Activated CD4-positive, alpha-beta memory T cell treated with anti-CD3 and anti-CD28 coated beads, Interleukin-2, amount 10 ng/mL, durations not matched to agents 7 days and 5 days (primary cell): ENCODE results near the gene TENM3. TPM values are rescaled to one million over a fixed set of nuclear protein-coding genes. Genes with fewer than 3 reads are reported as not detected.

Source experiments
- CTCF ChIA-PET: fragments of 350-600 bp; sonication (Branson Sonifier 250); formaldehyde crosslinking; loops from one replicate; lab custom pipeline; 2021; ENCODE audit warnings: antibody characterized with exemption, inconsistent platforms; lab: Charles Lee
- POLR2A ChIA-PET: fragments of 350-600 bp; sonication (Branson Sonifier 250); formaldehyde crosslinking; loops from one replicate; lab custom pipeline; 2021; ENCODE audit warnings: antibody characterized with exemption; lab: Charles Lee
- DNase-seq: peaks from one replicate; pipeline ENCODE4 v3.0.0-alpha.2; 2020
- H3K27ac Mint-ChIP-seq: one replicate; pipeline ENCODE4 v1.8.0; 2021; ENCODE audit warnings: mild to moderate bottlenecking, mixed read lengths
- H3K27me3 Mint-ChIP-seq: one replicate; pipeline ENCODE4 v1.8.0; 2021; ENCODE audit warnings: mixed read lengths
- H3K36me3 Mint-ChIP-seq: one replicate; pipeline ENCODE4 v1.8.0; 2021; ENCODE audit warnings: low read depth, mixed read lengths
- H3K4me1 Mint-ChIP-seq: one replicate; pipeline ENCODE4 v1.8.0; 2021; ENCODE audit warnings: mixed read lengths
- H3K4me3 Mint-ChIP-seq: one replicate; pipeline ENCODE4 v1.8.0; 2021; ENCODE audit warnings: mild to moderate bottlenecking, mixed read lengths
- H3K9me3 Mint-ChIP-seq: one replicate; pipeline ENCODE4 v1.8.0; 2021; ENCODE audit warnings: mixed read lengths
- total RNA-seq, 2 experiments: library from RNA; stranded (reverse); gene quantifications; one replicate each; pipeline ENCODE4 v1.2.3, GENCODE V29; 2021

The TENM3 gene
- total RNA-seq, 2 experiments from 2014 or later, result not detected

- no peak overlapping the region for H3K4me3 Mint-ChIP-seq
- no peaks in the 10 kb centered on the region for H3K9me3 Mint-ChIP-seq
- peaks cover 9% of the 10 kb centered on the region for H3K4me1 Mint-ChIP-seq
- H3K27me3 Mint-ChIP-seq, result peaks cover 32% of the 10 kb centered on the region
- no peak for DNase-seq
- ChIA-PET POLR2A (no interaction called here), CTCF (no interaction called here)
- H3K27ac Mint-ChIP-seq, result no peak overlapping the region
- H3K36me3 Mint-ChIP-seq, result no peaks in the 10 kb centered on the region
Observed at GRCh38 chr4:182453830-182454229, 210.6 kb downstream of the TENM3 start.

- DNase-seq, result no peak
- H3K27me3 Mint-ChIP-seq, result peaks cover 27% of the 10 kb centered on the region
- ChIA-PET CTCF (no interaction called here), POLR2A (no interaction called here)
- H3K36me3 Mint-ChIP-seq, result no peaks in the 10 kb centered on the region
- H3K4me1 Mint-ChIP-seq, result peaks cover 4% of the 10 kb centered on the region
- no peak overlapping the region for H3K4me3 Mint-ChIP-seq
- no peaks in the 10 kb centered on the region for H3K9me3 Mint-ChIP-seq
- H3K27ac Mint-ChIP-seq, result no peak overlapping the region
Observed at GRCh38 chr4:182454440-182455013, 211.3 kb downstream of the TENM3 start.

GRCh38 chr4:182465114-182465513, 221.9 kb downstream of the TENM3 start:
- no peaks in the 10 kb centered on the region for H3K9me3 Mint-ChIP-seq
- ChIA-PET CTCF (interaction anchor here (0.7 kb wide), 1 partner anchor 657 kb away, joined by 3 read pairs; no protein-coding TSS in a partner anchor), POLR2A (no interaction called here)
- no peaks in the 10 kb centered on the region for H3K4me1 Mint-ChIP-seq
- peaks cover 2% of the 10 kb centered on the region for H3K27me3 Mint-ChIP-seq
- no peaks in the 10 kb centered on the region for H3K36me3 Mint-ChIP-seq
- H3K4me3 Mint-ChIP-seq, result no peak overlapping the region
- no peak overlapping the region for H3K27ac Mint-ChIP-seq
- DNase-seq, result no peak

- Mint-ChIP-seq H3K27ac (no peak overlapping the region), H3K9me3 (no peaks in the 10 kb centered on the region), H3K4me3 (no peak overlapping the region), H3K27me3 (no peaks in the 10 kb centered on the region), H3K36me3 (no peaks in the 10 kb centered on the region), H3K4me1 (no peaks in the 10 kb centered on the region)
- CTCF ChIA-PET, result interaction anchor here (0.7 kb wide), 1 partner anchor 656 kb away, joined by 3 read pairs; no protein-coding TSS in a partner anchor
- POLR2A ChIA-PET, result no interaction called here
- no peak for DNase-seq
Observed at GRCh38 chr4:182465979-182466378, 222.8 kb downstream of the TENM3 start.

- no peaks in the 10 kb centered on the region for H3K4me1 Mint-ChIP-seq
- H3K4me3 Mint-ChIP-seq, result no peak overlapping the region
- H3K9me3 Mint-ChIP-seq, result no peaks in the 10 kb centered on the region
- no peaks in the 10 kb centered on the region for H3K36me3 Mint-ChIP-seq
- H3K27ac Mint-ChIP-seq, result no peak overlapping the region
- no peak for DNase-seq
- H3K27me3 Mint-ChIP-seq, result no peaks in the 10 kb centered on the region
- POLR2A ChIA-PET, result no interaction called here
- CTCF ChIA-PET, result no interaction called here
Observed at GRCh38 chr4:182470215-182470614, 227.0 kb downstream of the TENM3 start.

GRCh38 chr4:182475539-182475938, 232.3 kb downstream of the TENM3 start:
- no peak overlapping the region for H3K27ac Mint-ChIP-seq
- no peaks in the 10 kb centered on the region for H3K36me3 Mint-ChIP-seq
- DNase-seq, result no peak
- ChIA-PET POLR2A (no interaction called here), CTCF (interaction anchor here (0.6 kb wide), 1 partner anchor 330 kb away, joined by 6 read pairs; no protein-coding TSS in a partner anchor)
- no peaks in the 10 kb centered on the region for H3K9me3 Mint-ChIP-seq
- no peak overlapping the region for H3K4me3 Mint-ChIP-seq
- no peaks in the 10 kb centered on the region for H3K4me1 Mint-ChIP-seq
- H3K27me3 Mint-ChIP-seq, result peaks cover 2% of the 10 kb centered on the region

- no peak overlapping the region for H3K27ac Mint-ChIP-seq
- ChIA-PET POLR2A (no interaction called here), CTCF (interaction anchor here (1.0 to 1.4 kb wide), 2 partner anchors 8 to 447 kb away, joined by 3 to 4 read pairs; no protein-coding TSS in a partner anchor)
- no peak for DNase-seq
- no peak overlapping the region for H3K4me3 Mint-ChIP-seq
- no peaks in the 10 kb centered on the region for H3K4me1 Mint-ChIP-seq
- H3K9me3 Mint-ChIP-seq, result no peaks in the 10 kb centered on the region
- peaks cover 2% of the 10 kb centered on the region for H3K27me3 Mint-ChIP-seq
- H3K36me3 Mint-ChIP-seq, result no peaks in the 10 kb centered on the region
Observed at GRCh38 chr4:182478475-182478874, 235.3 kb downstream of the TENM3 start.

GRCh38 chr4:182483685-182484084, 240.5 kb downstream of the TENM3 start:
- DNase-seq, result no peak
- H3K9me3 Mint-ChIP-seq, result no peaks in the 10 kb centered on the region
- ChIA-PET POLR2A (no interaction called here), CTCF (no interaction called here)
- H3K4me1 Mint-ChIP-seq, result no peaks in the 10 kb centered on the region
- no peak overlapping the region for H3K4me3 Mint-ChIP-seq
- no peaks in the 10 kb centered on the region for H3K27me3 Mint-ChIP-seq
- no peak overlapping the region for H3K27ac Mint-ChIP-seq
- H3K36me3 Mint-ChIP-seq, result no peaks in the 10 kb centered on the region

GRCh38 chr4:182486881-182487280, 243.7 kb downstream of the TENM3 start:
- no peaks in the 10 kb centered on the region for H3K27me3 Mint-ChIP-seq
- ChIA-PET POLR2A (no interaction called here), CTCF (interaction anchor here (1.2 to 1.3 kb wide), 2 partner anchors 9 to 10 kb away, joined by 3 to 4 read pairs; no protein-coding TSS in a partner anchor)
- H3K4me3 Mint-ChIP-seq, result no peak overlapping the region
- no peak overlapping the region for H3K27ac Mint-ChIP-seq
- no peaks in the 10 kb centered on the region for H3K4me1 Mint-ChIP-seq
- H3K36me3 Mint-ChIP-seq, result no peaks in the 10 kb centered on the region
- H3K9me3 Mint-ChIP-seq, result no peaks in the 10 kb centered on the region
- DNase-seq, result no peak

GRCh38 chr4:182488896-182489295, 245.7 kb downstream of the TENM3 start:
- ChIA-PET CTCF (no interaction called here), POLR2A (no interaction called here)
- Mint-ChIP-seq H3K4me3 (no peak overlapping the region), H3K4me1 (peaks cover 5% of the 10 kb centered on the region), H3K9me3 (no peaks in the 10 kb centered on the region), H3K36me3 (no peaks in the 10 kb centered on the region), H3K27me3 (no peaks in the 10 kb centered on the region), H3K27ac (no peak overlapping the region)
- DNase-seq, result no peak

GRCh38 chr4:182489607-182490006, 246.4 kb downstream of the TENM3 start:
- Mint-ChIP-seq H3K27me3 (no peaks in the 10 kb centered on the region), H3K9me3 (no peaks in the 10 kb centered on the region), H3K4me1 (peaks cover 5% of the 10 kb centered on the region), H3K27ac (no peak overlapping the region), H3K36me3 (no peaks in the 10 kb centered on the region), H3K4me3 (no peak overlapping the region)
- ChIA-PET CTCF (no interaction called here), POLR2A (no interaction called here)
- DNase-seq, result no peak

GRCh38 chr4:182491719-182492118, 248.5 kb downstream of the TENM3 start:
- DNase-seq, result no peak
- H3K4me1 Mint-ChIP-seq, result peaks cover 5% of the 10 kb centered on the region
- no peaks in the 10 kb centered on the region for H3K27me3 Mint-ChIP-seq
- no peaks in the 10 kb centered on the region for H3K36me3 Mint-ChIP-seq
- ChIA-PET CTCF (no interaction called here), POLR2A (no interaction called here)
- H3K9me3 Mint-ChIP-seq, result no peaks in the 10 kb centered on the region
- no peak overlapping the region for H3K27ac Mint-ChIP-seq
- H3K4me3 Mint-ChIP-seq, result no peak overlapping the region

- Mint-ChIP-seq H3K9me3 (no peaks in the 10 kb centered on the region), H3K4me3 (no peak overlapping the region), H3K36me3 (no peaks in the 10 kb centered on the region), H3K4me1 (peaks cover 5% of the 10 kb centered on the region), H3K27ac (no peak overlapping the region), H3K27me3 (no peaks in the 10 kb centered on the region)
- DNase-seq, result no peak
- ChIA-PET CTCF (no interaction called here), POLR2A (no interaction called here)
Observed at GRCh38 chr4:182492423-182492822, 249.2 kb downstream of the TENM3 start.

- no peak for DNase-seq
- POLR2A ChIA-PET, result no interaction called here
- H3K27me3 Mint-ChIP-seq, result no peaks in the 10 kb centered on the region
- no peaks in the 10 kb centered on the region for H3K9me3 Mint-ChIP-seq
- CTCF ChIA-PET, result no interaction called here
- H3K4me3 Mint-ChIP-seq, result no peak overlapping the region
- peaks cover 5% of the 10 kb centered on the region for H3K4me1 Mint-ChIP-seq
- H3K27ac Mint-ChIP-seq, result no peak overlapping the region
- no peaks in the 10 kb centered on the region for H3K36me3 Mint-ChIP-seq
Observed at GRCh38 chr4:182493377-182493776, 250.2 kb downstream of the TENM3 start.
